ENCODE data around the gene GPR37. TPM values are rescaled to one million over a fixed set of nuclear protein-coding genes. Genes with fewer than 3 reads are reported as not detected.

Gene GPR37
- total RNA-seq, 1 donor from 2014 or later: 9.8 TPM

- Histone ChIP-seq H4K20me1 (ENCODE audit: insufficient read depth, low read length) (no peaks in the 10 kb centered on the region), H3K9me3 (ENCODE audit: insufficient read depth, low read depth, low read length) (no peaks in the 10 kb centered on the region), H3K9ac (ENCODE audit: low read length) (no peak overlapping the region), H2AFZ (ENCODE audit: low read depth, low read length) (no peak overlapping the region), H3K27me3 (ENCODE audit: insufficient read depth, low read length) (no peaks in the 10 kb centered on the region), H3K36me3 (ENCODE audit: insufficient read depth, low read length) (no peaks in the 10 kb centered on the region), H3K4me1 (ENCODE audit: insufficient read depth, low read length) (no peaks in the 10 kb centered on the region), H3K4me3 (ENCODE audit: insufficient read depth, low read depth, low read length) (no peak overlapping the region), H3K4me2 (ENCODE audit: low read length) (no peak overlapping the region), H3K79me2 (ENCODE audit: insufficient read depth, low read length) (no peaks in the 10 kb centered on the region), H3K27ac (ENCODE audit: low read depth, low read length) (no peak overlapping the region)
- H3K9me3 Mint-ChIP-seq (ENCODE audit: unreplicated experiment): no peaks in the 10 kb centered on the region
- no peaks in the 10 kb centered on the region for H3K36me3 Mint-ChIP-seq (ENCODE audit: low read depth, unreplicated experiment)
- no peaks in the 10 kb centered on the region for H3K27me3 Mint-ChIP-seq (ENCODE audit: low read depth, unreplicated experiment)
- H3K27ac Mint-ChIP-seq (ENCODE audit: unreplicated experiment): no peak overlapping the region
- H3K4me3 Mint-ChIP-seq (ENCODE audit: unreplicated experiment): no peak overlapping the region
- FAIRE-seq: no peak
- TF ChIP-seq CTCF (IDR thresholded peaks at IDR 0.05; ENCODE audit: insufficient read depth, low read depth, low read length) (no peak), EZH2 (IDR thresholded peaks at IDR 0.05; ENCODE audit: insufficient read depth, low read length) (no peak)
- peaks cover 7% of the 10 kb centered on the region for H3K4me1 Mint-ChIP-seq (ENCODE audit: low read depth, unreplicated experiment)
- no peak for DNase-seq (ENCODE audit: low read depth)
Measured at GRCh38 chr7:124716894-124717293, 48.7 kb downstream of the GPR37 start.

GRCh38 chr7:124713086-124713485 lies 52.5 kb downstream of the GPR37 start:
- Histone ChIP-seq H3K27me3 (ENCODE audit: insufficient read depth, low read length) (no peaks in the 10 kb centered on the region), H2AFZ (ENCODE audit: low read depth, low read length) (no peak overlapping the region)
- FAIRE-seq: no peak

More at GRCh38 chr7:124713086-124713485, 52.5 kb downstream of the GPR37 start:
- H3K4me1 Mint-ChIP-seq (ENCODE audit: low read depth, unreplicated experiment): peaks cover 4% of the 10 kb centered on the region
- Histone ChIP-seq H3K9ac (ENCODE audit: low read length) (no peak overlapping the region), H4K20me1 (ENCODE audit: insufficient read depth, low read length) (no peaks in the 10 kb centered on the region), H3K27ac (ENCODE audit: low read depth, low read length) (no peak overlapping the region), H3K9me3 (ENCODE audit: insufficient read depth, low read depth, low read length) (peaks cover 5% of the 10 kb centered on the region), H3K4me2 (ENCODE audit: low read length) (no peak overlapping the region), H3K4me1 (ENCODE audit: insufficient read depth, low read length) (no peaks in the 10 kb centered on the region), H3K4me3 (ENCODE audit: insufficient read depth, low read depth, low read length) (no peak overlapping the region), H3K36me3 (ENCODE audit: insufficient read depth, low read length) (no peaks in the 10 kb centered on the region), H3K79me2 (ENCODE audit: insufficient read depth, low read length) (no peaks in the 10 kb centered on the region)
- H3K4me3 Mint-ChIP-seq (ENCODE audit: unreplicated experiment): no peak overlapping the region
- peaks cover 10% of the 10 kb centered on the region for H3K9me3 Mint-ChIP-seq (ENCODE audit: unreplicated experiment)
- no peaks in the 10 kb centered on the region for H3K36me3 Mint-ChIP-seq (ENCODE audit: low read depth, unreplicated experiment)
- peak; percentile 6 for DNase-seq (ENCODE audit: low read depth)
- TF ChIP-seq EZH2 (IDR thresholded peaks at IDR 0.05; ENCODE audit: insufficient read depth, low read length): no peak
- TF ChIP-seq CTCF (IDR thresholded peaks at IDR 0.05; ENCODE audit: insufficient read depth, low read depth, low read length): no peak
- no peaks in the 10 kb centered on the region for H3K27me3 Mint-ChIP-seq (ENCODE audit: low read depth, unreplicated experiment)
- no peak overlapping the region for H3K27ac Mint-ChIP-seq (ENCODE audit: unreplicated experiment)
